Measurements from ENCODE around the gene LPCAT1.
A peak's percentile ranks its signal among the peaks of the same experiment; 100 is the strongest.
"Not testable (repeated sequence)": the region's sequence is repeated elsewhere in the genome, so short reads cannot be mapped to it uniquely, and the experiment has no call there.

LPCAT1 gene

GRCh38 chr5:1462358-1462757, 61.4 kb downstream of the LPCAT1 start:
- DNase-seq, result no peak

DNA sequence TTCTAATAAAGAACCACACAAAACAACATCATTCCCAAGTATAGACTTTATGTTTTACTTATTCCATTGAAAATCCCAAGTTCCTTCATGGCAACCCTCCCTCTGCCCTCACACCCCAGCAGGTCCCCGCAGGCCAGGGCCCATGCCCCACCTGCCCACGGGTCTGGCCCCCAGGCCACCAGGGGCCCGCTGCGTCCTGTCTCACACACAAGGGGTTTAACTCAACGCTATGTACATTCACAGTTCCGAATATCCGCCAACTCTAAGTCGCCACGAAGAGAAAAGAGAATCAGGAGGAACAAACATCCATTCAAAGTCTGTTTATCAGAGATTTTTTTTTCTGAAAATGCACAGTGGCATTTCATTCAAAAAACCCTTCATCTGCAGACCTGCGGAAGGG, 62.4 kb downstream of the LPCAT1 start:
- DNase-seq, result no peak

GRCh38 chr5:1460054-1460682, 63.6 kb downstream of the LPCAT1 start:
- DNase-seq, result peak; percentile 82

- DNase-seq, result not testable (repeated sequence)
Observed at GRCh38 chr5:1459435-1459834, 64.3 kb downstream of the LPCAT1 start.

DNA sequence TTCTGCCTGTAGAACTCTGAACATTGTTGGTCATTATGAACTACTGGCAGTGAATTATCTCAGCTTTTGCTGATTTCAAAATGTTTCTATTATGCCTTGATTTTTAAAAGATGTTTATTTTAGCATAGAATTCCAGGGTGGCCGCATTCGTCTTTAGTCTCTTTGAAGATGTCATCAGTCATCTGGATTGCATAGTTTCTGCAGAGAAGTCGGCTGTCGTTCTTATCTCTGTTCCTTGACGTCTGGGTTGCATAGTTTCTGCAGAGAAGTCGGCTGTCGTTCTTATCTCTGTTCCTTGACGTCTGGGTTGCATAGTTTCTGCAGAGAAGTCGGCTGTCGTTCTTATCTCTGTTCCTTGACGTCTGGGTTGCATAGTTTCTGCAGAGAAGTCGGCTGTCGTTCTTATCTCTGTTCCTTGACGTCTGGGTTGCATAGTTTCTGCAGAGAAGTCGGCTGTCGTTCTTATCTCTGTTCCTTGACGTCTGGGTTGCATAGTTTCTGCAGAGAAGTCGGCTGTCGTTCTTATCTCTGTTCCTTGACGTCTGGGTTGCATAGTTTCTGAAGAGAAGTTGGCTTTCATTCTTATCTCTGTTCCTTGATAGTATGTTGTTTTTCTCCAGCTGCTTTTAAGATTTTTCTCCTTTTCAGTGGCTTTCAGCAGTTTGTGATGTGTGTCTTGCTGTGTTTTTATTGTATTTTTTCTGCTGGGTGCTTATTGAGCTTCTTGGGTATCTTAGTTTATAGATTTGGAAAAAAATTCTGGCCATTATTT, 67.5 kb downstream of the LPCAT1 start:
- DNase-seq, result not testable (repeated sequence)

GRCh38 chr5:1453613-1454012, 70.1 kb downstream of the LPCAT1 start:
- DNase-seq, result no peak

GRCh38 chr5:1449081-1449630, 74.6 kb downstream of the LPCAT1 start:
- DNase-seq, result no peak

- no peak for DNase-seq
Observed at GRCh38 chr5:1448511-1449011, 75.2 kb downstream of the LPCAT1 start.

GRCh38 chr5:1447671-1448361, 75.9 kb downstream of the LPCAT1 start:
- DNase-seq, result no peak

GRCh38 chr5:1446602-1447343, 77.0 kb downstream of the LPCAT1 start:
- DNase-seq, result no peak

- no peak for DNase-seq
Observed at GRCh38 chr5:1445689-1446601, 77.8 kb downstream of the LPCAT1 start.

DNA sequence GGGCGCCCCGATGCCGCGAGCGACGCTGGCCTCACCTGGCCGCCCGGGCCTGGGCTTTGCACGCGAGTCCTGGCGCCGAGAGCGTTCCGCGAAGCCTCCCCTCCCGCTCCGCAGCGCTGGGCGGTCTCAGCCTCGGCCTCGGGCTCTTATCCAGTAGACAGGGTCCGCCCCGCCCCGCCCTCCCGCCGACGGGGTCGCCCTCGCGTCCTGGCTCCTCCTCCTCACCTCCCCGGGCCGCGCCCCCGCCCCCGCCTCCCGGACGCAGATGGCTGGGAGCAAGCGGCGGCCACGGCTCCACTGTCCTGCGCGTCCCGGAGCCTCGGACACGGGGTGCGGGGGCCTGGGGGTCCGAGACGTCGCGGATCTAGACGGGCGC, 78.5 kb downstream of the LPCAT1 start, which contains the start of gene SLC6A3:
SLC6A3 (minus strand) TSS at position 128 of the 376 bp plus-strand sequence. CDS start 2,243 bp downstream, outside the sequence.
- DNase-seq, result peak; percentile 7

DNA sequence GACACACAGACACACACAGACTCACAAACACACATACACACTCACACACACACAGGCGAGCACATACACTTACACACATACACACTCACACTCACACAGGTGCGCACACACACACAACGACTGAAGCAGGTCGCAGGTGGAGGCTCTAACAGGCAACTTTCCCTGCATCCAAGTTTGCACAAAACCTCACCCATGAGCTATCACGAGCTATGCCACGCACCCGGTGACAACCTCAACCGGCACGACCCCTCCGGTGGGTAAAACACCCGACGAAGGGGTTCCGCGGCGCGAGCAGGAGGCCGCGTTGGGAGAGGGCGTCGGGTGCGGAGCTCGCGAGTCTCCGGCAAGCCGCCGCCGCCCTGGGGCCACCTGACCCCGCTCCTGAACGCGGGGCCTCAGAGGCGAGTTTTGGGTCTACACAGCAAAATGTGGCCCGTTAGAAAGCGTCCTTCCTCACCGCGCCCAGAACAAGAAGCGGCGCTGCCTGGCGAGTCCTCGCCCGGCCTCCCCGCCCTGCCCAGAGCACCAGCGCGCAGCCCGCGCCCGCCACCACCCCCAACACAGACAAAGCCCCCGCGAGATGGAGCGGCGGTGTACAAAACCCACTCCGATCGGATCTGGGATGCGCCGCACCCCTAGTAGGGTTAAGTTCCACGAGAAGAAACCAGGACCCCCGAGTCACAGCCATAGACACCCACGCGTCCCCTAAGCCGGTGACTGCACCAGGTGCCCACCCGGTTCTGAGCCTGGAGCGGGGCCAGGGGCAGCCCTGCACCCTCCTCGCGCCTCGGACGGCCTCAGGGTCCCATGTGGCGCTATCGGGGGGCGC, 79.2 kb downstream of the LPCAT1 start:
- DNase-seq, result peak; percentile 26

- no peak for DNase-seq
Observed at GRCh38 chr5:1443991-1444360, 79.8 kb downstream of the LPCAT1 start.

GRCh38 chr5:1443171-1443570, 80.6 kb downstream of the LPCAT1 start:
- no peak for DNase-seq

DNA sequence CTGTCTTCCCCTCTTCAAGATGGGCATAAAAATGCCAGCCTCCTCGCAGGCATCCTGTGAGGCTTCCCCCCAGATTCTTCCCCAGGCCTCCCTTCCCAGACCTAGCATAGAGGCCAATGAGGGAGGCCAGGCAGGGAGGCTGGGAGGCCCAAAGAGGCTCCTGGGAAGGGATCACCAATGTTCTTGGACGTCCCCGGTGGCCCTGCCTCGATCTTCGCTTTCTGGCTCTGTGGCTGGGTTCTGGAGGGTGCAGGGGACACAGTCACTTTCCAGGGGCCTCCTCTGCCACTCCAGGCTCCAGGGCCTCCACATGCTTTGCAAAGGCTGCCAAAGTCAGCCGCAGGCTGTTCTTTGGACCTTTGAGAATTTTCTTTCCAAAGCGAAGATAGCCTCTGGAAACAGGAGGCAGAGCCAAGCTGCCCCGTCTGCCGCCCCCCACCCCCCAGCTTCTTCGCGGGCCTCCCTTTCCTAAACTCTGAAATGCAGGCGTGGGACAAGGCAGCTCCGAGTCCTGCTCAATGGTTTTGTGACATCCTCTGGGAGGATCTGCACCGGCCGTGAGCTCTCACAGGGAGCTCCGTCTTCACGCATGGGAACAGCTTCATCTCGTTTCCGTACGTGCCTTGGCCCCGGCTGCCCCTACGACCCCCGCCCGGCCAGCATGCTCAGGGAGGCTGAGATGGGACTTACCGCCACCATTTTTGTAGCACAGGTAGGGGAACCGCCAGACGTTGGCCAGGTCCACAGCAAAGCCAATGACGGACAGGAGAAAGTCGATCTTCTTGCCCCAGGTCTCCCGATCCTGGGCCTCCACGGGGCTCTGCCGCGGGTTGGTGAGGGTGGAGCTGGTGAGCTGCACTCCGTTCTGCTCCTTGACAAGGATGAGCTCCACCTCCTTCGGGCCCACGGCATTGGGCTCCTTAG, 81.3 kb downstream of the LPCAT1 start:
- no peak for DNase-seq

DNA sequence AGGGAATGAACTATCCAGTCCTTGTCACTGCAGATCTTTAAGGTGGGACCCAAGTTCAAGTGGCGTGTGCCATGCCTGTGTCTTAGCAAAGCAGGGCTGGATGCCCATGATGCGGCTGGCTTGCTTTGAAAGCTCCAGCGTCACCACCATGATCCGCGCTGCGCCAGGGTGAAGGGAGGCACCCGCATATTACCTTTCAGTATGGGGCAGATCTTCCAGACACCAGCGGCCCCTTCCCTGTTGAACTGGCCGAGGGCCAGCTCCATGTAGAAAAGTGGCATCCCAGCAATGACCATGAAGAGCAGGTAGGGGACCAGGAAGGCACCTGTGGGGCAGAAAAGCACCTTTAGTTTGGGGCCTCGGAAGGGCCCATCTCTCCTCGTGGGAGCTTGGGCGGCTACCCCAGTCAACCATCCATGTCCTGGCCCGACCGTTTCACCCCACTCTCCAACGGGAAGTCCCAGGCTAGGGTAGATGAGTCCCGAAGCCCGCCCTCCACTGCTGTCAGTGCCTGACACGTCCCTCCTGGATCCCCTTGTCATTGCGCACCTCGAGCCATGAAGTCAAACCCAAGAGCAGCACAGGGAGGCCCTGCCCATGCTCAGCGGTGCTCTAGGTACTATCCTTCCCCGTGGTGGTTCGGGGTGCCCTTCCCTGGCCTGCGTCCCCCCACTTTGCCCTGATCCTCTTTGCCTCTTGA, 82.4 kb downstream of the LPCAT1 start:
- no peak for DNase-seq

DNA sequence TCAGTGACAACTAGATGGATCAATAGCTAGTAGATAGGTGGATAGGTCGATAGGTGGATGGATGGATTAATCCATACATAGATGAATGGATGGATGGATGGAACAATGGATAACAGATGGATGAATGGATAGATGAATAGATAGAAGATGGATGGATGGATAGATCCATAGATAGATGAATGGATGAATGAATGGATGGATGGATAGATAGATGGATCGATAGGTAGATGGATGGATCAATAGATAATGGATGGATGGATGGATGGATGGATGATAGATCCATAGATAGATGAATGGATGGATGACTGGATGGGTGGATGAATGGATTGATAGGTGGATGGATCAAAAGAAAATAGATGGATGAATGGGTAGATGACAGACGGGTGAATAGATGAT, 83.7 kb downstream of the LPCAT1 start:
- no peak for DNase-seq

Measured in NCI-H2171 treated with DMSO at 0.1 percent for 48 hours (cell line).